T-helper 2 cell treated with Interferon-gamma antibody and Interleukin-4, amounts not matched to agents 100 ng/mL and 5 ng/mL, for 36 hours (primary cell): Measurements from ENCODE around the gene RBFOX2. TPM values are rescaled to one million over a fixed set of nuclear protein-coding genes. Genes with fewer than 3 reads are reported as not detected.

Experiments used
- intact Hi-C: fragments of 100-400 bp; cut with micrococcal nuclease; formaldehyde crosslinking; loops from one replicate; pipeline ENCODE4 v1.15.1; 2023
- total RNA-seq: library from RNA; stranded (reverse); gene quantifications from 2 replicates; pipeline ENCODE4 v1.2.3, GENCODE V29; 2022

RBFOX2 gene
- total RNA-seq, 1 donor from 2014 or later: 0.98 TPM

DNA sequence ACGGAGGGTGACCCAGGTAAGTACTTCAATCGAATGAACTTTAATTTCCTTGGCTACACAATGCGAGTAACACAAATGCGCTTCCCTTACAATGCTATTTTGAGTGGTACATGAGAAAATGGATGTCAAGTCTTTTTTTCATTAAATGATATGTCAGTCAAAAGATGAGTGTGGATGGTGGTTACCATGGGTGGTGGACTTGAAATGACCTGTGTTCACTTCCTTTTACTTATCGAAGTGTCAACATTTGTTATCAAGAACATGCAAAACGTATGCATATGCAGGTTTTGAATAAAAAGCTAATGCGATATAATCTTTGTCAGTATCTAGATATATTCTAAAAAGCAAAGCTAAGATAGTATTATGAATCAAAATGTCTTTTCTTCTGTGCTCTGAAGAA is 319.7 kb downstream of the RBFOX2 start:
- intact Hi-C loops: no loop called here

DNA sequence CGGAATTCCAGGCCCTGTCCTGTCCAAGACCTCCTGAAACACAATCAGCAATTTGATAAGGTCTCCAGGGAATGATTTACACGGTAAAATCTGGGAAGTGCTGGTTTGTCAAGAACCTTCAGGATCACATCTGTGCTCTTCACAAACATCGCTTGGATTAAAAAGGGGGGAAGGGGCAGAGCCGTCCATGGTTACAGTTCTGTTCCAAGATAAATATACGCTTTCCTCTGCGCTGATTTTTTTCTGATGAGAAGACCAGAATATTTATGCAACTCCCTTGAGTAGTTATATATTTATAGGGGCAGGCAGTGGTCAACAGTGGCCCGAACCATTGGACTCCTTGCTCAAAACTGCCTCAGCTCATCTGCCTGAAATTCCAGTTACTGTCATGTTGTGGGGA is 320.2 kb downstream of the RBFOX2 start:
- intact Hi-C loops: no loop called here

DNA sequence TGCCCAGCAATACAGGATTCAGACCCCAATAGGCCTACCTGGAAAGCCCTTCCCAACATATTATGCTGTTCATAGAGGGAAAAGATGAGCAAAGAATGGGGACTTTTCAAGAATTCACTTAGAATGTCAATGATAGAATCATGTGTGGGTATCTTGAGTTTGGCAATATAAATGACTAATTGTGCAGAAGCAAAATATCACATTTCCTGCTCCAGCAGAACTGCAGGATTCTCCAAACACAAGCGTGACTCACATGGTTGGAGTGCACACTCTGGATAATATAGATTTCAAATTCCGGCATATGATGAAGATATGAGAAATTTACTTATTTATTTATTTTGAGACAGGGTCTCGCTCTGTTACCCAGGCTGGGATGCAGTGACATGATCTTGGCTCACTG is 323.5 kb downstream of the RBFOX2 start:
- intact Hi-C loops: no loop called here

DNA sequence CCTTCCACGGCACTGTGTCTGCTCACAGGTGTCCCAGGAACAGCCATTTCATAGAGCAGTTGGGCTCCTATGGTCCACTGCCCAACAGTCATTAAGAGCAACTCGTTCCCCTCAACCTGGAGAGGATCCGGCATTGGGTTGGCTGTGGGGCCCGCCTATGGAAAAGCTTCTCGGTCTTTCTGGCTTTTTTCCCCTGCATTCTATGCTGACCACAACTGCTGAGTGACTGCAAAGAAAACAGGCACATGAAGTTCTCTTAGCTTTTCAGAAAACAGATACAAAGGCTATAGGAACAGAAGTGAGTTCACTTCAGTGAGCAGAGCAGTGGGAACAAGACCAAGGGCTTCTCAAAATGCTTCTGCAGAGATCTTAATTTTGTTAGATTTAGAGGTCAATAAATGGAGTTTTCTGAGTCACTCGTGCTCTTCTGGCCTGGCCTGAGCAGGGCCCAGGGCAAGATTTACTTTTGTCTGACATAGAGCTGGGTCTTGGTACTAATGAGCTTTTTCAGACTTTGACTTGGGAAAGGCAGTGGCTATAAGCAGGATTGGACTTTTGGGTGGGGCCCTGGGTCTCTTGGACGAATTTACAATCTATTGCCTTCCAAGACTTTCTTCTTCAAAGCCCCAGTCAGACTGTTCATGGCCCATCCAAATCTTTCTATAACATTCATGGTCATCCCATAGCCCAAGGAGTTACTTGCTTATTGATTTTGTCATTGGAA is 324.6 kb downstream of the RBFOX2 start:
- intact Hi-C loops: no loop called here

DNA sequence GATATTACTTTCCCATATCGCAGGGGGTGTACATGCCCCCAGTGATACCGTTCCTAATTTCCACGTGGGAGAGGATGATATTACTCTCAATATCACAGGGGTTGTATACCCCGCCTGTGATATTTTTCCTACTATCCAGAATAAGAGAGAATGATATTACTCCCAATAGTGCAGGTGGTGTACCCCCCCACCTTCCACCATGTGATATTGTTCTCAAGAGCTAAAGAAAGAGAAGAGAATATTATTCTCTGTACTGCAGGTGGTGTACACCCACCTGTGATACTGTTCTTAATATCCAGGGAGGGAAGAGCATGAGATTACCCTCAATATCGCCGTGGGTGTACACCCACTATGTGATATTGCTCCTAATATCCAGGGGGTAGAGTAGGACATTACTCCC is 328.8 kb downstream of the RBFOX2 start:
- intact Hi-C loops: loop anchor here (5.0 kb wide), 1 partner anchor 53 kb away; the partner anchor contains the start of gene APOL6

DNA sequence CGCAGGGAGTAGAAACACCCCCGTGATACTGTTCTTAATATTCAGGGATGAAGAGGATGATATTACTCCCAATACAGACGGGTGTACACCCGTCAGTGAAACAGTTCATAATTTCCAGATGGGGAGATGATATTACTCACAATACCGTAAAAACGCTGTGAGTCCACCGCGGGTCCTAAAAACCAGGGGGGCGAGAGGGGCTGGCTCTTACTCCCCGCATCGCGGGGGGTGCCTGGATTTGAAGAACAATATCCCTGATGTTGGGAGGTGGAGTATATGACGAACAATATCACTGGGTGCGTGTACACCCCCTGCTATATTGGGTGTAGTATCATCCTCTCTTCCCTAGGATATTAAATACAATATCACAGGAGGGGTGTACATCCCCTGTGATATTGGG is 331.5 kb downstream of the RBFOX2 start:
- intact Hi-C loops: loop anchor here (5.0 kb wide), 1 partner anchor 50 kb away; the partner anchor contains the start of gene APOL6

DNA sequence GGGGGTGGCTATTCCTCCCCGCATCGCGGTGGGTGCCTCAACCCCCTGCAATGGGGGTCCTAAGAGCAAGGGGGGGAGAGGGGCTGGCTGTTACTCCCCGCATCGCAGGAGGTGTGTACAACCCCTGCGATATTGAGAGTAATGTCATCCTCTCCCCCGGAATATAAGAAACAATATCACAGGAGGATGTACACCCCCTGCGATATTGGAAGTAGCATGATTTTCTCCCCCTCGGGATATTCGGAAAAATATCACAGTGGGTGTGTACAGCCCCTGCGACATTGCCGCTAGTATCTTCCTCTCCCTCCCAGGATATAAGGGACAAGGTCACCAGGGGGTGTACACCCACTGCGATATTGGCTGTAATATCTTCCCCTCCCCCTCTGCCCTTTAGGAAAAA is 333.4 kb downstream of the RBFOX2 start:
- intact Hi-C loops: loop anchor here (5.0 kb wide), 1 partner anchor 48 kb away; the partner anchor contains the start of gene APOL6

DNA sequence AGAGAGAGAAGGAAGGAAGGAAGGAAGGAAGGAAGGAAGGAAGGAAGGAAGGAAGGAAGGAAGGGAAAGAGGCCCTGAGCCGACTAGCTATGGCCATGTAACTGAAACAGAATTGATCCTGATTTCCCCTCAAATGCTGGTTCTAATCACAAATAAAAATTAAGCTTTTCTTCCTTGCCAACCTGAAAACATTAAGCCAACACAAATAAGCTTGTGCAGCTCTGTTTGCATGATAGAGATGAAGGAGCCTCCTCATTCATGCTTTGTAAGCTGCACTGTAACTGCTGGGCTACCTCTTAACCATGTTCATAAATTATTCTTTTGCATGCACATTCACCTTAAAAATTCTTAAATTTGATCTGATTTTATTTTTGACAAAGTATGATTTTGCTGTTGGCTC is 338.6 kb downstream of the RBFOX2 start:
- intact Hi-C loops: no loop called here

DNA sequence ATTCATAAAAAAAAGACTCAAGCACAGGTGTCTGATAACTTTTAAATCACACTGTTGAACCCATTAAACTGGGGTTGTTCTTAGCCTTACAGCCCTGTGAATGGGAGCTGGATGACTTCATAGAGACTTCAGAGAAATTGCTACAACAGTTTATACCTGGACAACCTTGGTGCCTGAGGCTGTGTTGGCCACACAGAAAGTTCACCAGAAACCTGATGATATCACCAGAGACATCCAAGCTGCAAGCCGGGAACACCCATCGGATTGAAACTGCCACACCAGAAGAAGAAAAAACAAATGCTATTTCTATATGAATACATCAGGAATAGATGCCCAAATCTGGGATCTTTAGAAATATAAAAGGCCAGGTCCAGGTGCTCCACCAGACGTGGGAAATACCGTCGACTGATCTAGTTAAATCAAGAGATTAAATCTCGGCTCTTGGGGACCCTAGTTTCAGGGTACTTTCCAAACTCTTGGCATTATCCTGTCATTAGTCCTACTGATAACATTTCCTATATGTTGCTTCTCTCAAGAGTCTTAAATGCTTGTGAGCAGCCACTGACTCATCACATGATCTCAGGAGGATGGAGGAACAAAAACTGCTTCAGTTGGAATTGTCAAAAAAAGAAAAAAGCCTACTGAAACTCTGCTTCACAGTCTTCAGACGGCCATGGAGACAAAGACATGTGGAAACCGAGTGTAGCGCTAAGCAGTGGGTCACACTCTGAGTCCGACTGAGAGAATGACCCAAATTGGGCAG is 339.5 kb downstream of the RBFOX2 start:
- intact Hi-C loops: no loop called here

Other genes with a start within 250 kb of the RBFOX2 start
- gene APOL3, start 131.9 kb upstream of the RBFOX2 start, total RNA-seq: 131 and 143 TPM in 2 replicates
- 0.98 and 1.8 TPM in 2 replicates for gene APOL4, start 173.0 kb upstream of the RBFOX2 start, total RNA-seq
- gene APOL2, start 210.7 kb upstream of the RBFOX2 start, total RNA-seq: 87.8 and 89.9 TPM in 2 replicates
- 56.8 and 62.5 TPM in 2 replicates for gene APOL1, start 224.3 kb upstream of the RBFOX2 start, total RNA-seq